ENCODE results near the gene PPARGC1A.

PPARGC1A gene, protein sequence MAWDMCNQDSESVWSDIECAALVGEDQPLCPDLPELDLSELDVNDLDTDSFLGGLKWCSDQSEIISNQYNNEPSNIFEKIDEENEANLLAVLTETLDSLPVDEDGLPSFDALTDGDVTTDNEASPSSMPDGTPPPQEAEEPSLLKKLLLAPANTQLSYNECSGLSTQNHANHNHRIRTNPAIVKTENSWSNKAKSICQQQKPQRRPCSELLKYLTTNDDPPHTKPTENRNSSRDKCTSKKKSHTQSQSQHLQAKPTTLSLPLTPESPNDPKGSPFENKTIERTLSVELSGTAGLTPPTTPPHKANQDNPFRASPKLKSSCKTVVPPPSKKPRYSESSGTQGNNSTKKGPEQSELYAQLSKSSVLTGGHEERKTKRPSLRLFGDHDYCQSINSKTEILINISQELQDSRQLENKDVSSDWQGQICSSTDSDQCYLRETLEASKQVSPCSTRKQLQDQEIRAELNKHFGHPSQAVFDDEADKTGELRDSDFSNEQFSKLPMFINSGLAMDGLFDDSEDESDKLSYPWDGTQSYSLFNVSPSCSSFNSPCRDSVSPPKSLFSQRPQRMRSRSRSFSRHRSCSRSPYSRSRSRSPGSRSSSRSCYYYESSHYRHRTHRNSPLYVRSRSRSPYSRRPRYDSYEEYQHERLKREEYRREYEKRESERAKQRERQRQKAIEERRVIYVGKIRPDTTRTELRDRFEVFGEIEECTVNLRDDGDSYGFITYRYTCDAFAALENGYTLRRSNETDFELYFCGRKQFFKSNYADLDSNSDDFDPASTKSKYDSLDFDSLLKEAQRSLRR
- total RNA-seq, result 0 reads per million in 4 donors

DNA sequence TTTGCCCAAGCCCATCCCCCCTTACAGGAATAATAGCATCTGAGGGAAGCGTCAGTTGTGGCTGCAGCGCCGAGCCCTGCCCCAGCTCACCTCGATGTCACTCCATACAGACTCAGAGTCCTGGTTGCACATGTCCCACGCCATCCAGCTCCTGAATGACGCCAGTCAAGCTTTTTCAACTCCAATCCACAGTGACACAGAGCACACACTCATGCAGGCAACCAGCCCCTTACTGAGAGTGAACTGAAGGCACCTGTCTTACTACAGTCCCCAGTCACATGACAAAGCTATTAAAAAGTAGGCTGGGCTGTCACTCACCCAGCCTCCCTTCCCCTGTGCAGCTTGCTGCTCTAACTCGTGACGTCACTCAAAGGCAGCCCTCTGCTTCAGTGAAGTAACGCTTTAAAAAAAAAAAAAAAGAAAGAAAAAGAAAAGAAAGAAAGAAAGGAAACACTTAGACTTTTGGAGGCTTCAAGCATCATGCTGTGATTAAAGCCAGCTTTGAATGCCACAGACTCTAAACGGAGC is at the start of gene PPARGC1A:
PPARGC1A (minus strand) TSS at position 234 of the 528 bp plus-strand sequence; CDS start at position 144, 90 bp downstream.
- no peak for DNase-seq

DNA sequence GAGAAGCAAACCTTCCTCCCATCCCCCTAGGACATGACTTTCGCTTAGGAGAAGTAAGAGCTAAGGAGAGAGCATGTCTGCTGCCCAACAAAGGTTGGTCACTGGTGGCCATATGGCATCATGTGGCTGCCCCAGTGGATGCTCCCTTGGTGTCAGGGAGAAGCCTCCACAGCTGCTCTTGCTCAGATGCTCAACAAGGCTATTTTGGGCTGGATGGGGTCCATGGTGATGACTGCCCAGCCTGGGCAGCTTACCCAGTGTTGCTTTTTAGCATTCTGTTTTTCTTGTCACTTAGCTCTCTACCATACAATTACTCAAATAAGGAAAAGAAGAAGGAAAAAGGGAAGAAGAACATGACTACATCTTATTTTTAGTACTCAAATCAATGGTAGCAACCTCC is 48.9 kb upstream of the PPARGC1A start:
- no peak for DNase-seq

DNA sequence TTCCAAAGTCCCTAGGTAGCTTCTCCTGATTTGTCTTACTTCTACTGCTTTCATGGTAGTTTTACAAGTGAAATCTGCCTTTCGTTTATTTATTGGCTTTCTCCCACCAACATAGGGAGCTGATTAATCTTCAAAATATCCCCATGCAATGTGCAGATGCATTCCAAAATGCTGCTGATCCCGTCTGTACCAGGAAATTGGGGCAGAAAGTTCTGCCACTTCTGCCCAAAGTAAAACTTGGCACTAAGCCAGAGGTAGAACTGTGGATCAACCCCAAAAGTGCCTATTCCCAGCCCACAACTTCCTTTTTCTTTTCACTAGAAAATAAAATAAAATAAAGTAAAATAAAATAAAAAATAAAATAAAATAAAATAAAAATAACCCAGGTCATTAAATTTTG is 47.3 kb upstream of the PPARGC1A start:
- no peak for DNase-seq

DNA sequence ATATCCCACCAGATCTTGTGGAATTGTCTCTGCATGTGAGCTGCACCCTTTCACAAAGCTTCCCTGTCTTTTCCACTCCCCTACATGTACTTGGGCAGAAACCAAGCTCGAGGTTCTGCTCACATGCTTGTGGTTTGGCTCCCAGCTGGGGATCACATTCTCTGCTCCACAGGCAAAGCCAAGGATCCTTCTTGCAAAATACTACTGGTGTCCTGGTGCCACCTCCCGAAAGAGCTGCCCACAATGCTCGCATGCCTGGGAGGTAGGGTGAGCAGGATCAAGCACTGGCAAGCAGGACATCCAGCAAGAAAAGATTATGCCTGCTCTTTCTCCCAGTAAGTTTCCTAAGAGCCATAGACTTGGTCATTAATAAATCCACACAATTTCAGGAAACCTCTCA is 45.1 kb upstream of the PPARGC1A start:
- no peak for DNase-seq

DNA sequence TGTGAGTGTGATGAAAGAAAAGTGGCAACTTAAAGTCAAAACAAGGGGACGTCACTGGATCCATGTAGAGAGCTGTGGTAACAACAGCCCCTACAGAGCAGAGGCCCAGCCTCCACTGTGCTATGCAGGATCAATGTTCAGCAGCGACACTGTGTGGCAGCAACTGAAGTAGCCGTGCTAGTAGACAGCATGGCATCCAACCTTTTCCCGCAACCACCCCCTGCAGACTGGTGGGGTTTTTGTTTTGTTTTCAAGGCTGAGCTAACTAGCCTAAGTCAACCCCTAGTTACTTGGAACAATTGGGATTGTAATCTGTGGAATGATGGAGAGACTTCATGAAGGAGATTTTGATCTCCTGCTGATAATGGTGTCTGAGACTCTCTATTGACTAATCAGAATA is 44.4 kb upstream of the PPARGC1A start:
- DNase-seq, result no peak

DNA sequence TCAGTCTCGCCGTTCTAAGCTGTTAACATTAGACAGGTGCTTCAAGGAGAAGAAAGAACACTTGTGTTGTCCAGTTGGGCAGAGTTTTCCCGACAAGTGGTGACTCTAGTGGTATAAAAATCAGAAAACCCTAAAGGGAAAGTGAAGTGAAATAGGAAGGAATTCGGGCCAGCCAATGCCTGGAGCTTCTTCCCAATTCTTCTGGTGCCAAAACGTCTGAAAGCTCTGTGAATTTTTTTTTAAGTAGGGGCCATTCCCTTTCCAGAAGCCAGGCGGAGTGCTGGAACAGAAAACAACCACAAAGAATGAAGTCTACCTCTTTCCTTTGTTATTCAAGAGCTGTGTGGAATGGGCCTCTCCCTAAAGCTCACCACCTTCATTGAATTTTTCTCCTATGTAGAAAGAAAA is 43.1 kb upstream of the PPARGC1A start:
- no peak for DNase-seq

DNA sequence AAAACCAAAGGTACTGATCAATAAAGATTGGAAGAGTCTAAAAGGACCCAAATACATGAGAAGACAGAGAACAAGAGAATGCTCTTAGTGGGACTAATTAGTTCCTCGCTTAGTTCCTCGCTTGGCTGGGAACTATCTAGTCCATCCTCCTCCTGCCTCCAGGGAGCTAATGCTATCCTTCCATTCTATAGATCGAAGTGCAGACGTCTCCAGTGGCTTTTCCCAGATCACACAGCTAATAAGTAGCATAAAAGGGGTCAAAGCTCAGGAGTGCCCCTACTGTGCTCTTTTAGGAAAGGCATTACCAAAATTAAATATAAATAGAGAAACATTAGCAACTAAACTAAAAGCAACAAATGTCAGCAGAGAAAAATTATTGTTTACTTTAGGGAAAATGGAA is 42.3 kb upstream of the PPARGC1A start:
- no peak for DNase-seq

DNA sequence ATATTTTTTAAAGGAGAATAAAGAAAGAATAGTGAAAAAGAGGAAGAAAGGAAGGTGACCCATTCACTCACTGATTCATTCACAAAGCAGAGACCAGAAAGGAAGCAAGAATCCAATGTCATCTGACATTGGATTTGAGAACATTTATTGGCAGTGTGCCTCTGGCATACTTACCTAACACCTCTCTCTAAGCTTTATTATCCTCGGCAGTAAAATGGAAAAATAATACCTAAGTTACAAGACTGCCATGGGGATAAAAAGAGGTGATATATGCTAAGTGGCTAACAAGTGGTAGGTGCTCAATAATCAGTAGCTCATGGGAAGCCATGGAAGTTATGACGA is 41.6 kb upstream of the PPARGC1A start:
- DNase-seq, result no peak

DNA sequence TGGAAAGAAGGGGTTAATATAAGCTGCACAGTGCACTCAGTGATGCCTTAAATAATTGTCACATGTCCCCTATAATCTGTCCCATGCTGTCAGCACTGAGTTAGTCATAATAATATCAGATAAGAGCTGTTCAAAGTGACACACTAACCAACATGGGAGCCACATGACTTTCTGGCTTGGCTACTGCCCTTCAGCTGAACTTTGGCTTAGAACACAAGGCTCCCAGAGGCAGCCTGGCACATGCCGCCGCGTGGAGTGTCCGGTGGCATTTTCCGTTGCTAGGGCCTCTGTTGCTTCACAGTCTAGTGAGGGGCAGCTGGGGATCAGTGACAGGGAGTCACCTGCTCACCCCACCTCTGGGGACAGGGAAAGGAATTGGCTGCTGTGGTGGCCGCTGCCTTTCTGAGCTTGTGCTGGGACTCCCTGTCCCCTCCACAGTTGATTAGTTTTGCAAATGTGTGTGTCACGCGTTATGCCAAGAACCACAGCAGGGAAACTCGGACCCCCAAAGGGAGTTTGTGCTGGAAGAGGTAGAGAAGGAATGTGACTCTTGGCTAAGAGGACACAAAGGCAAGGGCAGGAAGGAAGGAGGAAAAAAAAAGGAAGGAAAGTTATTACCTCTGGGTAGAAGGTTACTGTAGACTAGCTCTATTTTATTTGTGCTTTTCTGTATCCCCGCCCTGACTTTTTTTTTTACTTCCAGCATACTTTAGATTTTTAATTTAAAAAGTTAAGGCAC is 41.1 kb upstream of the PPARGC1A start:
- no peak for DNase-seq

DNA sequence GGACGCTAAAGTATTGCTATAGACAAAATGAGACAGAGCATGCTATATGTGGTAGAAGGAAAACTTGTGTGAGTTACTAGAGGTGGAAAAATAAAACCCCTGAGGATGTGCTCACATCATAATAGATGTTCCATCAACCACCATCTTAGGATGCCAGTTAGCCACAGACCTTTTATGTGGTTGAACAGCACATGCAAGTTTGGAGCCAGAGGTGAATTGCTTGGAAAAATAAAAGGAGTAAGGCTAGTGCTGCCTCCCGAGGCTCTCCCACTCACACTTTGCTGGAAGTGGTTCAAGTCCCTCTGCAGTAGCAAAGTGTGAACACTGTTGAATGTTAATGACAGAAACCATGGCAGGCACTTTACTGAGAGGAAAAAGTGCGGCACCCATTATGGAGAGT is 39.4 kb upstream of the PPARGC1A start:
- DNase-seq, result no peak

DNA sequence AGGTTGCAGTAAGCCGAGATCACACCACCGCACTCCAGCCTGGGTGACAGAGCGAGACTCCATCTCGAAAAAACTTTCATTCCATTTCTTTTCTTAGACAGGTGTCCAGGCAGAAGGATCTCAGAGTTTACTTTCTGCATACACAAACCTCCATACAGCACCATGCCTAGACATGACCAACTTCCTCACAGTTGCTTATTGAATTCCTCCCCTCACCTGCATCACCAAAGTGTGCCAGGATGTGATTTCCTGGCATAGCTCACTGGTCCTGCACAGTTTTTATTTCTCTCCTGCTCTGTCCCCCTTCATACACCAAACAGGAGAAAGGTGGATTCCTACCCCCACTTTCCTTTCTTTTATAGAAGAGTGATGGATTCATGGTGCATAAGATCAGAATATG is 34.7 kb upstream of the PPARGC1A start:
- no peak for DNase-seq

DNA sequence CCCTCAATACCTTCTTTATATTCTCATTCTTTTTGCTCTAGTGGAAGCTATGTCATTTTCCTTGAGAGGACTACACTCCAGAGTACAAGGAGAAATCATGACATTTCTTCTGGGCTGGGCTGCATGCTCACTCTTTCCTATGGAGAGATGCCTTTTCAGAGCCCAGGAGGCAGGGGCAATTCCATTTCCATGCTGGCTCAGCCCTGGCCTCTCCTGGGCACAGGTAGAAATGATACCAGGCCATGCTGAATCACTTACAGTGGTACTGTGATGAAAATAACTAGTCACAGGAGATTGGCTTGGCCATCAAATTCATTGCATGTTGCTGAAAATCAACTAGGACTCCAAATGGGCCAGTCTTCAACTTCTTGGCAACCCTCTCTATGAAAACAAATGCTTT is 34.0 kb upstream of the PPARGC1A start:
- DNase-seq, result no peak

DNA sequence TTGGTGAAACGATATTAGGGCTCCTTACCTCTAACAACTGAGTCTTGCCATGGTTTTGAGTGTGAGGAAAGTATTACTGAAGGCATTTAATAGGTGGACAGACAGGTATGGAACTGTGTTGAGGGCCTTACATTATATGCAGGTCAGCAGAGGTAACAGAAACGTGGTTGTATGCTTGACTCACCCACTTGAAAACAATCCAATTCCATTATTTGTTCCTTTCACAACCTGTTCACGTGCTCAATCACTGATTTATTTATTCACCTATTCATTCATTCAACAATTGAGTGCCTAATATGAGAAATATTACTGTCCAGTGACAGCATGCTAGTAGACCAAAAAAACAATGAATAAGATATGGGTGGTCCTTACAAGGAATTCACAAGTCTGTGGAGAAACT is 33.3 kb upstream of the PPARGC1A start:
- DNase-seq, result no peak

DNA sequence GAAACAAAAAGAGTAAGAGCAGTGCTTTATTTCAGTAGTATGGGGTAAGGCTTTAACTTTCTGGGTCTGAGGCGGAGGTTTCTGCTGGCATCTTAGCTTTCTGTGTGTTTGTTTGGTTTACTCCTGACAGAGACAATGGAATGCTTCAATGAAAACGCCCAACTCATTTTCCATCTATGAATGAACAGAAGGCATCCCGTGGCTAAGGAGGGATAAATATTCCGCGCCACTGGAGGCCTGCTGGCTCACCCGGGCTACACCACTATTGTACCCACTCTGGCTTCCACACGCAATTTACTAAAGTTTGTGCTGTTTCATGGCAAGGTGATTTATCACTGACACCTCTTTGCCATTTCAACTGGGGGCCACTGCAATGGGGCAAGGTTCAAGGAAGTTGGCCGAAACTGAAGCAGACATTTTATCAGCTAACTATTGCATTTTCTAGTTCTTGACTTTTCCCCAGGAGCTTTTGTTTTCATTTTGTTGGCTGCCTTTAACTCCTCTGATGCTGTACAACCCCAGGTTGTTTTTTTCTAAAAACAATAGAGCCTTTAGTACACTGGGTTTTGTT is 32.8 kb upstream of the PPARGC1A start:
- DNase-seq, result no peak

DNA sequence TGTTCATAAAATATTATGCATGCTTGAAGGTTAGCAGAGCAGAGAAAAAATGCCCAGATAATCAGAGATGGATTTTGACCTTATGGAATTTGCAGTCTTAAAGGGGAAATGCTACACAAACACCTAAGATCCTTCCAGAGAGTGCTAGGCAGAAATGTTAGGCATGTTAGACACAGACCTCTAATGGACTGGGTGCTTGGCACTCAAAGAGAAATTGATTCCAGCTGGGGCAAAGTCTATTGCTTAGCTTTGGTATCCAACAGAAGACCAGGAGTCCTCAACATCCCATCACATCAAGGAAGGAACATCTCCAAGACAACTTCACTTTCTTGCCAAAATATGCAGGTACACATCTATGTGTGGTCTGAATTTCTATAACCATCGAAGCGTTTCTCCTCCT is 32.2 kb upstream of the PPARGC1A start:
- DNase-seq, result no peak

DNA sequence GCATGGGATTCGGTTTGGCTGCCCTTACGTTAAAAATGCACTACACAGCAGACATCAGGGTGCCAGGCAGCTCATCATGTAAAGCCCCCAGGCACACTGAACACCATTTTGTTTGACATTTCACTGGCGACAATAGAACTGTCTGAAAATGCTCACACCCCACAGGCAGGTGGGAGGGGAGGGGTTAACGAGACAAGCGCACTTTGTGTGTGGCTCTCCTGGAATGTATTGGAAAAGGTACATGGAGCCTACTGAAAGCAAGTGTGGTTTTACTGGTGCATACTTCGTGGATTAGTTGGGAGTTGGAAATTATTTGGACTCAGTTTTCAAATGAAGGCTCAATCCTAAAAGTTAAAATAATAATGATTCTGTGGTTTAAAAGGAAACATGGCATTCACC is 31.6 kb upstream of the PPARGC1A start:
- no peak for DNase-seq

DNA sequence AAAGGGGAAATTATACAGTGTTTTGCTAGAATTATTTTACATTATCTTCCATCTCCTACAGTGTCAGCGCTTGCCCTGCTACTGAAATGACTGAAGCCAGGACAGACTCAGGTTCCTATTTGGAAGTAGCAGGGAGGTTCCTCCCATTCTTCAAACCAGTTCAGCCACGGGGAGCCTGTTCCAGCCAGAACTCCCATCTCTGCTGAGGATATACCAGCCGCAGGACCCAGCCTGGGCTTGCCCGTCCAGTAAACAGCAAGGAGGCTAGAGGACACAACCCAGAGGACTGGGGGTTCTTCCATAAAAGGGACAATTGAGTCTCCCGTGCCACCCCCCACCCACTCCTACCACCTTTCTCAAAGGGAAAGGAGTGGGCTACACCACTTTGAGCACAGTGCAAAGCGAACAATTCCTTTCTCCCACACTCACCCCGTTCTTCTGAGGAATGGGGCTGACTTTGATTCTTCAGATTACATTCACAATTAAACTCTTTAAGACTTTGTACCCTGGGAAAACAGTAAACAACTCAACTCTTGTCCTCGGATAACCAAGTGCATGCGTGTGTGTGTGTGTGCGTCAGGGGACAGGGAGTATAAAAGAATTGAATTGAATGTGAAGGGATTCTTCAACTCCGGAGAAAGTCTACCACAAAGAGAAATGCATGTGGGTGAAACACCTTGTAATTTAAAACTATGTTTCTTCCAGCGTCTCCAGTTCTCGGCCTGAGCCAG is 31.0 kb upstream of the PPARGC1A start:
- DNase-seq, result no peak

DNA sequence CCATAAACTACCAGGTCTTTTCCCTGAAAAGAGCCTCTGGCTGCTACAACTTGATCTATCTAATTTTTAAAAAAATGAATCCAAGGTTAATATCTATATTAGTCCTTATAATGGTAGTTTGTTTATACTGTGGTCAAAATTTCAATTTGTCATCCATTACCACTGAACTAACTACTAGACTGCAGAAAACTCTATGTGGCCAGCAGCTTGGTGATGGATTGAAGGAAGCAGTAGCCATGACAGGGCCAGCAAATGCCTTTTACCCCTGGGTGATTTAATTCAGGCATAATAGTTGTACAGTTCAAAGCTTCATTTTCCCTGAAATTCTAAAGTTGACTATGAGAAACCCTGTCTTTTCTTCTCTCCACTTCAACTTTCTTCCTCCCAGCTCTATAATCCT is 30.4 kb upstream of the PPARGC1A start:
- no peak for DNase-seq

DNA sequence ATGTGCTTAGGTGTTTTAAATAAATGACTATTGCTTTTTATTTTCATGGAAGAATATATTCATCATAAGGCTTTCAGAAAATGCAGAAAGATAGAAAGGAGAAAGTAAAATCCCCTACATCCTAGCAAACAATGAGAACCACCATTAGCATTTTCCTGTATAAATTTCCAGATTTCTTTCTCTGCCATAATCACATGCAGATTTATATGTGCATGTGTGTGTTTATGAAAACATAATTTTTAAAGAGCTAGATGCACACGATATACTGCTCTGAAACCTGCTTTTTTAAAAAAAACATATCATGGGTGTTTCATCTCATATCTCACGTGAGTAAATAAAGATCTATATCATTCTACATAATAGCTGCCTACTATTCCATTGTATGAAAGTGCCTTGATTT is 26.4 kb upstream of the PPARGC1A start:
- DNase-seq, result no peak

DNA sequence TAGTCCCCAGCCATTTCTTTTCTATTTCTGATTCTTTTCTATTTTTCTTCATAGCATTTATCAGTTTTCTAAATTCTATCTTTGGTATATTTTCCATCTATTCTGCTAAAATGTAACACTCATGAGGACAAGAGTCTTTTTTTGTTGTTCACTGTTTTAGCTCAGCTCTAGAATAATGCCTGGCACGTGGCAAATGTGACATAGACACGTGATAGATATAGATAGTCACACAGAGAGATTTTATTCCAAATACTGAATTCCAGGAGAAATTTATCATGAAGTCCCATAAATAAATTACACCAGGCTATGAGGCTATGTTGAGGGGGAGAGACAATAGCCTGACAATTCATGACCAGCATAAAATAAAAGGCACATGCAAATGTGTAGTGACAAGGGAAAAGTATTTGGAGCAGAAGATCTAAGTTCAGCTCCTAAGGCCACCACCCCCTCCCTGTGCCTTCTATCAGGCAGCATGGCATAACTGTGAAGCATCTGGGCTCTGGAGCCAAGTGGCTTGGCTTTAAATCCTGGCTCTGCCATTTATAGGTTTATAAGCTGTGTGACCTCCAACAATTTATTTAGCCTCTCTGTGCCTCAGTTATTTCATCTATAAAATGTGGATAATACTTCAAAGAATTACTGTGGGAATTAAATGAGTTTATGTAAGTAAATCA is 25.7 kb upstream of the PPARGC1A start:
- no peak for DNase-seq

DNA sequence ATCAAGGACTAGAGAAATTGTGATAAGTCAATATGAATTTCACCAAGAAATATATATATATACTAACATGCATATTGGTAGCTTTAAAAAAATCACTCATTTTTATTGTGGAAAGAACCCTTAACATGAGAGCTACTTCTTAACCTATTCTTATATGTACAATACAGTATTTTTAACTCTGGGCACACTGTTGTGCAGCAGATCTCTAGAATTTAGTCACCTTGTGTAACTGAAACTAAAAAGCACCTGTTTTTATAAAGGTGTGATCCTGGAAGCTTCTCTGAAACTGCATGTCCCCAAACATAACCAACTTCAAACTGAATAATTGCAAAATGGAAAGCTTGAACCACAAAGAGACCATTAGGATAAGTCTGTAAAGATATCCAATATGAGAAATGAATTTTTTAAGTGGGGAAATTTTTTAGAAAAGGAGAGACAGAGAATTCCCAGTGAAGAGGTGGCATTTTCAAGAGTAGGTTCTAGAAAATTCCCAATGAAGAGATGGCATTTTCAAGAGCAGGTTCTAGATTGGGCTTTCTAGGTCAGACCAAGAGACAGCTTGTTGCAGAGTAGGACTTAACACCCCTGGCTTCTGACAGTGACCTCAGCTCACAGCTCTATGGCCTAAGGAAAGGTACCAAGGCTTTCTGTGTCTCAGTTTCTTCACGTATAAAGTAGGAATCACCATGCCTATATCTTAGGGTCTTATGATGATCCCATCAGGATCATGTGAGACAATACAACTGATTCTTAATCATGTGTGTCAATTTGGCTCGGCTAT is 22.0 kb upstream of the PPARGC1A start:
- no peak for DNase-seq
